ENCODE data around the gene GYPA.
"Not testable (repeated sequence)": the region's sequence is repeated elsewhere in the genome, so short reads cannot be mapped to it uniquely, and the experiment has no call there.

Gene GYPA

GRCh38 chr4:144128709-144129320, 11.7 kb downstream of the GYPA start:
- not testable (repeated sequence) for DNase-seq (ENCODE audit: low spot score)

DNA sequence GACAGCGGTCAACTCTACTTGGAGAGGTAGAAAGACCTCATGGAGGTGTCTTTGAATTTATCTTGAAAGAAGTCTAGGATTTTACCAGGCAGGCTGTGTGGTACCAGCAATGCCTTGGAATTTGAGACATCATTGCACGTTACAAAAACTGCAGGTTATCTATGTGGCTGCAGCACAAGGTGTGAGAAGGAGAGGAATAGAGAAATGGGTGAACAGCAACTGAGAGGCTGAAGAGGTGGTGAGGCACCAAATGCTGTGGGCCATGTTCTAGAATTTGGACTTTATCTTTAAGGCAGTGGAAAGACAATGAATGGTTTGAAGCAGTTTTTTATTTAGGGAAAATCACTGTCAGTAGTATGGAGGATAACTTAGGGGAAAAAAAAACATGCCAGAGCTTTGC, 15.4 kb downstream of the GYPA start:
- not testable (repeated sequence) for DNase-seq (ENCODE audit: low spot score)

GRCh38 chr4:144123982-144124635, 16.4 kb downstream of the GYPA start:
- DNase-seq (ENCODE audit: low spot score): not testable (repeated sequence)

DNA sequence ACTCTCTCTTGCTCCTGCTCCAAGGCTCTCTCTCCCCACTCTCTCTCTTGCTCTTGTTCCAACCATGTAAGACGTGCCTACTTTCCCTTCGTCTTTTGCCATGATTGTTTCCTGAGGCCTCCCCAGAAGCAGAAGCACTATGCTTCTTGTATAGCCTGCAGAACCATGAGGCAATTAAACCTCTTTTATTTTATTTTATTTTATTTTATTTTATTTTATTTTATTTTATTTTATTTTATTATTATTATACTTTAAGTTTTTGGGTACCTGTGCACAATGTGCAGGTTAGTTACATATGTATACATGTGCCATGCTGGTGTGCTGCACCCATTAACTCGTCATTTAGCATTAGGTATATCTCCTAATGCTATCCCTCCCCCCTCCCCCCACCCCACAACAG, 17.2 kb downstream of the GYPA start:
- DNase-seq (ENCODE audit: low spot score): not testable (repeated sequence)

DNA sequence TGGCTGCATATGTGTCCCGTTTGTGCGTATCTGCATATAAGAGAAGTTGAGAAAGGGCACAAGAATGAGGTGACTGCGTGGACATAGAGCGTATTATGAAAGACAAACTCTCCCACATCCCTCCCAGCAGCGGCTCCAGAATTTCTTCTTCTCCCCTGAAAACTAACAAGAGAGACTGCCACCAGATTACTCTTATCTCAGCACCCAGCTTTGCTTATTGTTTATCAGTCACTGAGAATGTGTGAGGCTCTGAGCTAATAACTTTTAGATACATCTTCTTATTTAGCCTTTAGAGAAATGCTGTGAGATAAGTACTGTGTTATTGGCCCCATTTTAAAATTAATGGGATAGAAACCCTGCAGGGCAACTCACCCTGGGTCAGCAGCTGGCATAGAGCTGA, 20.8 kb downstream of the GYPA start:
- DNase-seq (ENCODE audit: low spot score): not testable (repeated sequence)

- DNase-seq (ENCODE audit: low spot score): no peak
Observed at GRCh38 chr4:144115519-144115918, 25.0 kb downstream of the GYPA start.

DNA sequence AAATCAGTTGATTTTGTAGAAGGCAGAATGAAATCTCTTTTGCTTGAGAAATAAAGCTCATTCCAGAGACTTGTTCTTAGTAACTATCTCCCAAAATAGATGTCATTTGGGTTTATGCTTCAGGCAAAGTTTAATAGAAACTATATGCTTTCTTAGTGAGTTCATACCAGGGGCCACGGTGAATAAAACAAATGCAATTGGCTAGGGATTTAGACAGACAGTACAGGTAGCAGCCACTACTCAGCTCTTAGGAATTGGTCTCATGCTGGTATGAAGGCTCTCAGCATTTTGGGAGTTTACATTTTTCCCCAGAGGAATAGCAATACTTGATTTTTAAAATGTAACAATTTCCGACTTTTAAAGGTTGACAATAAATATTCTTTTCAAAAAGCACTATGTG, 27.0 kb downstream of the GYPA start:
- no peak for DNase-seq (ENCODE audit: low spot score)

- no peak for DNase-seq (ENCODE audit: low spot score)
Observed at GRCh38 chr4:144104509-144105130, 35.9 kb downstream of the GYPA start.

DNA sequence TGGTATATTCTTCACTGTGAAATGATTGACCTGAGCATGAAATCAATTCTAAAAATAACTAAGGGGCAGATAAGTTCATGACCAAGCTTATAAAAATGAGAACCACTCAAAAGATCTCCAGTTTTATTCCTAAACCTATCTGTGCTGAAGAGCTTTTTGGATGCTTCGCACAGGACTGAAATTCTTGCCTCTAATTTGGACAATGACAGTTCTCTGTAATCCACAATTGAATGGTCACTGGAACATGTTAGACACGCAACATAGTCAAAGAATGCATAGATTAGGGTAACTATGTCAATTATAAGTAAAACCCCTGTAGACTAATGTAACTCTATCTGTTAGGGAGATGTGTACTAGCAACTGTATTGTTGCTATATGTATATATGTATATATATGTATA, 42.7 kb downstream of the GYPA start:
- not testable (repeated sequence) for DNase-seq (ENCODE audit: low spot score)

- not testable (repeated sequence) for DNase-seq (ENCODE audit: low spot score)
Observed at GRCh38 chr4:144093995-144094394, 46.5 kb downstream of the GYPA start.

GRCh38 chr4:144091181-144091580, 49.3 kb downstream of the GYPA start:
- DNase-seq (ENCODE audit: low spot score): not testable (repeated sequence)

DNA sequence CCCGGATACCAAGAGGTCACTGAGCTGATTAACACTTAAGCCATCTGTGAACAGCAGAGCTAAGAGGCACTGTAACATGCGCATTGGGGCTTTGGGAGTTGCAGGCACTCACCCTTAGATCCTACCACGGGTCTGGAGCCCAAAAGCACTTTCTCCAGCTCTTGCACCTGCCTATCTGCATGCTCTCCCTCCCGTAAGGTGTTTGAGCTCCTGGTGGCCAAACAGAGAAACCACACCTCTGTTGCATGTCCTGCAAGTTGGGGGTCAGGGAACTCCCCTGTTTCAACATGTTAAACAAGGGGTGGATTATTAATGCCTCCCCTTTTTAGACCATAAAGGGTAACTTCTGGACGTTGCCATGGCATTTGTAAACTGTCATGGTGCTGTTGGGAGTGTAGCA, 49.8 kb downstream of the GYPA start:
- no peak for DNase-seq (ENCODE audit: low spot score)

- not testable (repeated sequence) for DNase-seq (ENCODE audit: low spot score)
Observed at GRCh38 chr4:144082053-144082452, 58.5 kb downstream of the GYPA start.

DNA sequence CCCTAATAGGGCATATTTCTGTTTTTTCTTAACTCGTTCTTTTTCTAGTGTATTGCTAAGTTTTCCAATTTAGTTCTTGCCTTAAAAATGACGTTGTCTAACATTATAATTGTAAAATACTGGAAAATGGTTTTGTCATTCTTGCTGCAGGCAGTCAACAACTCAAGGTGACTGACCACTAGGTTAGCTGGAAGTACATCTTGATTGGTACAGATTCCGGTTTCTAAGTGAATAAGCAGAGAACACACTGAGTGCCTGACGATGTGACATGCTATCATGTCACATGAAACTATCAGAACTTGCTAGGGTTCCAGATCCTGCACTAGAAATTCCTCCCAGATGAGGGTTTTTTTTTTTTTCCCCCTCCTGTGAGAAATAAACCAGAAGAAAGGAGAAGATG, 60.4 kb downstream of the GYPA start:
- DNase-seq (ENCODE audit: low spot score): not testable (repeated sequence)

DNA sequence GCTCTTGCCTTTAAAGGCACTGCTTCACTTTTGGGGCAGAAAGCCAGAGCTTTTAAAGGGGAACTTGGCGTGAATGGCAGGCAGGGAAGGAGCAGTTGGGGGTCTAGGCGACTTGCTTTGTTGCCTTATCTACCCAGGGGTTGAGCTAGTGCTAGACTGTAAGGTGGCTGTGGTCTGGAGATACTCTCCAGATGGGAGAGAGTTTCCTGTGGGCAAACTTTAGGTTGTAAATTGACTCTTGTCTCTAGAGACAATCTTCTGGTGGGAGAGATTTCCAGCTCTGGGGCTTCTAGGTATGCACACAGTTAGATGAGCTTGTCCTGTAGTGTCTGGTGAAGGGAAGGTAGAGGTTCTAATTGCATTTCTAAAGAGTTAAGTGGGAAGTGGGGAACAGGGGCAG, 61.8 kb downstream of the GYPA start:
- DNase-seq (ENCODE audit: low spot score): not testable (repeated sequence)

DNA sequence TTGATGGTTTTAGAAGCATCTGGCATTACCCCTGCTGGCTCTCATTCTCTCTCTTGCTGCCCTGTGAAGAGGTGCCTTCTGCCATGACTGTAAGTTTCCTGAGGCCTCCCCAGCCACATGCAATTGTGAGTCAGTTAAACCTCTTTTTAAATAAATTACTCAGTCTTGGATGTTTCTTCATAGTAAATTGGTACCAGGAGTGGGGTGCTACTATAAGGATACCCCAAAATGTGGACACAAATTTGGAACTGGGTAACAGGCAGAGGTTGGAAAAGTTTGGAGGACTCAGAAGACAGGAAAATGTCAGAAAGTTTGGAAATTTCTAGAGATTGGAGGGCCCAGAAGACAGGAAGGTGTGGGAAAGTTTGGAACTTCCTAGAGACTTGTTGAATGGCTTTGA, 79.0 kb downstream of the GYPA start:
- not testable (repeated sequence) for DNase-seq (ENCODE audit: low spot score)

- not testable (repeated sequence) for DNase-seq (ENCODE audit: low spot score)
Observed at GRCh38 chr4:144060234-144060859, 80.2 kb downstream of the GYPA start.
